Stomach (tissue), 9 donors: ENCODE data around the gene MRPL42. TPM values are rescaled to one million over a fixed set of nuclear protein-coding genes. Genes with fewer than 3 reads are reported as not detected.

Experiments
- DNase-seq, 2 donors: peaks; one replicate each; pipeline versions ENCODE4 v3.0.0 to v3.0.0-alpha.2; 2013 to 2019
- H3K27ac ChIP-seq, 5 donors: fragments of 200-600 bp in 4 of 5; sonication (generic) in 4 of 5; one replicate each; pipeline ENCODE4 v1.5.1; 2013 to 2019; ENCODE audit warnings: mild to moderate bottlenecking in 1 of 5, moderate library complexity in 1 of 5
- H3K27me3 ChIP-seq, 3 donors: fragments of 200-600 bp; sonication (generic); one replicate each; pipeline ENCODE4 v1.5.1; 2017 to 2019; ENCODE audit warnings: mixed run types in 1 of 3
- H3K36me3 ChIP-seq, 4 donors: fragments of 200-600 bp; sonication (generic); 1 replicate in 3 of 4; 2 replicates in 1 of 4; pipeline ENCODE4 v1.5.1; 2016 to 2019
- H3K4me1 ChIP-seq, 4 donors: fragments of 200-600 bp; sonication (generic); one replicate each; pipeline ENCODE4 v1.5.1; 2016 to 2019
- H3K4me3 ChIP-seq, 4 donors: fragments of 200-600 bp; sonication (generic) in 3 of 4; one replicate each; pipeline ENCODE4 v1.5.1; 2016 to 2019; ENCODE audit warnings: mild to moderate bottlenecking in 1 of 4
- H3K9me3 ChIP-seq, 4 donors: fragments of 200-600 bp; sonication (generic); one replicate each; pipeline ENCODE4 v1.5.1; 2016 to 2019
- EP300 ChIP-seq: sonication (generic); formaldehyde crosslinking; IDR thresholded peaks from one replicate; pipeline ENCODE4 v1.6.1; 2017; ENCODE audit warnings: antibody characterized with exemption
- POLR2A ChIP-seq, 4 donors: fragments of 450-650 bp; IDR thresholded peaks; one replicate each; pipeline ENCODE4 v1.6.1; 2016; ENCODE audit warnings: antibody characterized with exemption in 4 of 4, control low read depth in 2 of 4, mild to moderate bottlenecking in 1 of 4, moderate library complexity in 1 of 4
- POLR2AphosphoS5 ChIP-seq, 3 donors: sonication (generic); formaldehyde crosslinking; IDR thresholded peaks; one replicate each; pipeline ENCODE4 v1.6.1; 2016; ENCODE audit warnings: antibody characterized with exemption in 3 of 3
- WGBS, 5 donors: extraction: QIAGEN DNeasy Blood & Tissue Kit in 3 of 5; methylation state at CpG; one replicate each; pipeline versions ENCODE4 v1.1.5 to v1.1.7; 2013 to 2018; 5-methylcytosine and 5-hydroxymethylcytosine counted together
- intact Hi-C: fragments of 100-400 bp; cut with DNase I; formaldehyde crosslinking; loops from one replicate; pipeline ENCODE4 v1.15.1; 2023; ENCODE audit warnings: low total_unique reads
- polyA plus RNA-seq, 3 donors: library from polyadenylated mRNA; stranded (reverse); fragments of 200-250 nt; gene quantifications; one replicate each; pipeline ENCODE4 v1.2.3, GENCODE V29; 2013
- total RNA-seq, 5 donors: library from RNA; depleted of rRNA; stranded (reverse); fragments of >200 nt; gene quantifications; one replicate each; pipeline versions ENCODE4 v1.1.0 to v1.2.3, GENCODE V29; 2014 to 2016
- TF ChIP-seq, protein P1 (sequence below), 7 experiments: fragments of 450-650 bp in 4 of 7; fragments of 200-600 bp in 3 of 7; sonication (generic) in 3 of 7; IDR thresholded peaks; one replicate each; pipeline ENCODE4 v1.5.1; 2016 to 2019; ENCODE audit warnings: antibody characterized with exemption in 7 of 7, control low read depth in 2 of 7, mild to moderate bottlenecking in 1 of 7
- donor health status: healthy with polysubstance abuse.
- donor health status: Bipolar disorder and iron deficiency.
- donor health status: healthy.

Gene MRPL42
- total and polyA plus RNA-seq, 8 donors, result 3.5 to 90.1 (median 31.2) TPM

DNA sequence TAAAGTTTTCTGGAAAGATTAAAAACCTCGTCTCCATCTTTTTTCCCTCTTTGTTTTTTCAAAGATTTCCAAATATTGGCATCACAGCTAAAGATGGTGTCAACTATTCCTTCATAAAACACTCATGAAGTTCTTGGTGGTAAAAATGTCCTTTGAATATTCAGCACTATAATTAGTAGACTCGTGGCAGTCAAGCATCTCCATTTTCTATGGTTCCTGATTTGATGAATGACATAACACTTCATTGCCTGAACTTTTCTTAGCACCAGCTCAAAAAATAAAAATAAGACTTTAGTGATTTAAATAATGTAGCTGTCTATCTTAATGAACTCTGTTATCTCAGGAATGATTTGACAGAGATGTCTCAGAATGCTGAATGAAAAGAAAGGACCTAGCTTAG, 45.3 kb upstream of the MRPL42 start:
- 55 to 74% (median 61%) methylated on average over 2 of the region's 2 CpGs for WGBS, 5 donors
- Histone ChIP-seq H3K4me3 (no peak overlapping the region), H3K27ac (no peak overlapping the region), H3K9me3 (no peaks in the 10 kb centered on the region), H3K36me3 (no peaks in the 10 kb centered on the region), H3K27me3 (no peaks in the 10 kb centered on the region), H3K4me1 (peaks cover 19 to 87% (median 49%) of the 10 kb centered on the region in 4 donors)
- intact Hi-C loops, result no loop called here
- no peak for DNase-seq
- TF ChIP-seq POLR2A (IDR thresholded peaks at IDR 0.05) (no peak), POLR2AphosphoS5 (IDR thresholded peaks at IDR 0.05) (no peak), EP300 (no peak)
- TF ChIP-seq, protein P1, sequence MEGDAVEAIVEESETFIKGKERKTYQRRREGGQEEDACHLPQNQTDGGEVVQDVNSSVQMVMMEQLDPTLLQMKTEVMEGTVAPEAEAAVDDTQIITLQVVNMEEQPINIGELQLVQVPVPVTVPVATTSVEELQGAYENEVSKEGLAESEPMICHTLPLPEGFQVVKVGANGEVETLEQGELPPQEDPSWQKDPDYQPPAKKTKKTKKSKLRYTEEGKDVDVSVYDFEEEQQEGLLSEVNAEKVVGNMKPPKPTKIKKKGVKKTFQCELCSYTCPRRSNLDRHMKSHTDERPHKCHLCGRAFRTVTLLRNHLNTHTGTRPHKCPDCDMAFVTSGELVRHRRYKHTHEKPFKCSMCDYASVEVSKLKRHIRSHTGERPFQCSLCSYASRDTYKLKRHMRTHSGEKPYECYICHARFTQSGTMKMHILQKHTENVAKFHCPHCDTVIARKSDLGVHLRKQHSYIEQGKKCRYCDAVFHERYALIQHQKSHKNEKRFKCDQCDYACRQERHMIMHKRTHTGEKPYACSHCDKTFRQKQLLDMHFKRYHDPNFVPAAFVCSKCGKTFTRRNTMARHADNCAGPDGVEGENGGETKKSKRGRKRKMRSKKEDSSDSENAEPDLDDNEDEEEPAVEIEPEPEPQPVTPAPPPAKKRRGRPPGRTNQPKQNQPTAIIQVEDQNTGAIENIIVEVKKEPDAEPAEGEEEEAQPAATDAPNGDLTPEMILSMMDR (IDR thresholded peaks at IDR 0.05), result no peak

DNA sequence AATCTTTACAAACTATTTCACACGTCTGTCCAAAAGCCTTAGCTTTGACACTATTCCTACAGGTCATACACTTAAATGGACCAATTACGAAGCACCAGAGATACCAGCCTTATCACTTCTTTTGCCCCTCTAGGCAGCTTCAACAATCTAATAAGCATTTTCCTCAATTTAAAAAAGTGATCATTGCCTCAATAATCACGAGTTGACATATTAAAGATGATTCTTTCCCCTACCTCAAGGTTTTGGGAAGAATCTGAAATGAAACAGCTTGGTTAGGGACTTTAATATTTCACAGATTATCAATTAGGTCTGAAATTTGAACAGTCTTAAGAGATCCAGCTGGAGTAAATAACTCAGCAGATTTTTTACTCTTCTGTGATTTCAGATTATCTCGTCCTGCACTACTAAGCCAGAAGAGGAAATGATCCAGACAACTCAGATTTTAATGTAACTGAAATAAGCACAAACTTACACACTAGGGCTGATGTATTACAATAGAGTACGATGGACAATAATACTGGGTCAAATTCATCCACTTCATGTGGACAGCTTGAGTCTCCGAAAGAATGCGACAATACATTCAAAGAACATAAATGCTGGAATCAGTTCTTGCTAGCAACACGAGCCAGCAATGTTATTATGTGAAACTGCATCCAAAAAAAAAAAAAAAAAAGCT, 41.4 kb upstream of the MRPL42 start:
- Histone ChIP-seq H3K4me1 (peaks cover 31 to 95% (median 66%) of the 10 kb centered on the region in 4 donors), H3K4me3 (no peak overlapping the region), H3K27ac (peak overlapping the region in 1 of 5 donors; percentile 22), H3K27me3 (no peaks in the 10 kb centered on the region), H3K9me3 (no peaks in the 10 kb centered on the region), H3K36me3 (no peaks in the 10 kb centered on the region)
- DNase-seq, result peak in 1 of 2 donors; percentile 20
- 44 to 61% (median 61%) methylated on average over 8 of the region's 8 CpGs for WGBS, 5 donors
- TF ChIP-seq EP300, result no peak
- TF ChIP-seq POLR2AphosphoS5 (IDR thresholded peaks at IDR 0.05), result no peak
- TF ChIP-seq, protein P1 (IDR thresholded peaks at IDR 0.05), result no peak
- no peak for TF ChIP-seq POLR2A (IDR thresholded peaks at IDR 0.05)
- intact Hi-C loops, result no loop called here

DNA sequence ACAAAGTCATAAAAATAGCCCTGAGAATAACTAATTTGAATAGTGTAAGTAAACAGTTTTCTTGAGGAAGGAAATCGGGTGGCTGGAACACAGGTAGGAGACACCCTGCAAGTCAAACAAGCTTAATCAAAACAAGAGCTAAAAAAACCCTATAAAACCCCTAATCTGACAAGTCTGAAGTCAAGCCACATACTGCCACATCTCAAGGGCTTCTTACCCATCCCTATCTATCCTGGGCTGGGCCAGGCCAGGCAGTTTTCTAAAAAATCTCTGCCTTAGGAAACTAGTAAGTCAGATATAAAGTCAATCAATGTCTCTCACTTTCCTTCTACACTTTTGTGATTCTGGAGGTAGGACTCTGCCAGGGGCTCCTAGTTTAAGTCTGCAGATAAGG, 40.9 kb upstream of the MRPL42 start:
- peaks cover 34 to 95% (median 68%) of the 10 kb centered on the region in 4 donors for H3K4me1 ChIP-seq
- no peaks in the 10 kb centered on the region for H3K9me3 ChIP-seq
- intact Hi-C loops, result no loop called here
- no peaks in the 10 kb centered on the region for H3K27me3 ChIP-seq
- no peaks in the 10 kb centered on the region for H3K36me3 ChIP-seq
- no peak for DNase-seq
- no peak overlapping the region for H3K4me3 ChIP-seq
- peak overlapping the region in 2 of 5 donors; percentile 17 to 21 for H3K27ac ChIP-seq
- WGBS, 5 donors, result 3 to 30% (median 17%) methylated on average over 1 of the region's 1 CpG
- no peak for TF ChIP-seq EP300
- no peak for TF ChIP-seq POLR2AphosphoS5 (IDR thresholded peaks at IDR 0.05)
- TF ChIP-seq, protein P1 (IDR thresholded peaks at IDR 0.05), result no peak
- TF ChIP-seq POLR2A (IDR thresholded peaks at IDR 0.05), result no peak

DNA sequence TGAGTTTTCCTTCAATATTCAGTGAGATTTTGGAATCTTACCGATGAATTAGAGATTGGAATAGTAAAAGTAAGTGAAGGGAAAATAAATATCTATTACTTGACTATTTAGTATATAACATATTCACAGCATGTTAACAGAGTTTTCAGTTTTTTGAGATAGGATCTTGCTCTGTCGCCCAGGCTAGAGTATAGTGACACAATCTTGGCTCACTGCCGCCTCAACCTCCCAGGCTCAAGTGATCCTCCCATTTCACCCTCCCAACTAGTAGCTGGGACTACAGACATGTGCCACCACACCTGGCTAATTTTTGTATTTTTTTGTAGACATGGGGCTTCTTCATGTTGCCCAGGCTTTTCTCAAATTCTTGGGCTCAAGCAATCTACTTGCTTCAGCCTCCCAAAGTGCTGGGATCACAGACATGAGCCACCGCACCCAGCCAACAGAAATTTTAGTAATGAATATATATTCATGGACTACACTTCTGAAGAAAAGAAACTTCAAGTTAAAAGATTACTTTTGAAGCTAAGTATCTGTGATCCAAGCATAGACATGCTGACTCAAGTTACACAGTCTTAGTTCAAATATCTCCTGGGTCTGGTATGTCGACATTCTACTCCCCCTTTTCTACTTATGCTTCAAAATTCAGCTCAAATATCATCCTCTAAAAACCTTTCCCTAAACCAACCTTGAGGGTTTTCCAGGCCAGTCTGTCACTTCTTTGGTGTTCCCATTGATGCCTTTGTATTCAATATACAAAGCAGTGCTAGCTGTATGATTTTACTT, 39.3 kb upstream of the MRPL42 start:
- no peak overlapping the region for H3K4me3 ChIP-seq
- no peaks in the 10 kb centered on the region for H3K36me3 ChIP-seq
- no peaks in the 10 kb centered on the region for H3K9me3 ChIP-seq
- TF ChIP-seq POLR2AphosphoS5 (IDR thresholded peaks at IDR 0.05) (no peak), EP300 (no peak), POLR2A (IDR thresholded peaks at IDR 0.05) (no peak)
- intact Hi-C loops, result no loop called here
- peak overlapping the region in 1 of 5 donors; percentile 14 for H3K27ac ChIP-seq
- H3K4me1 ChIP-seq, result peaks cover 35 to 88% (median 67%) of the 10 kb centered on the region in 4 donors
- WGBS, 5 donors, result 76 to 82% (median 79%) methylated on average over 5 of the region's 5 CpGs
- H3K27me3 ChIP-seq, result no peaks in the 10 kb centered on the region
- DNase-seq, result no peak
